ENCODE measurements around the gene TRIM32.

Gene TRIM32

GRCh38 chr9:116656501-116656971 is 30.6 kb upstream of the TRIM32 start:
- no peaks in the 10 kb centered on the region for H3K36me3 ChIP-seq (ENCODE audit: insufficient read depth, low read length)
- H3K9ac ChIP-seq (ENCODE audit: low read depth, low read length) = no peak overlapping the region
- WGBS = 94% methylated on average over 5 of the region's 5 CpGs
- H3K27me3 ChIP-seq (ENCODE audit: insufficient read depth, low read length) = no peaks in the 10 kb centered on the region
- H3K4me3 ChIP-seq (ENCODE audit: low read length) = no peak overlapping the region
- H3K4me1 ChIP-seq (ENCODE audit: insufficient read depth, low read length) = peaks cover 8% of the 10 kb centered on the region; the same call in 1 of the 2 replicates
- H3K9me3 ChIP-seq (ENCODE audit: insufficient read depth, low read depth, low read length) = no peaks in the 10 kb centered on the region
- H3K27ac ChIP-seq (ENCODE audit: low read depth, low read length) = no peak overlapping the region

GRCh38 chr9:116656977-116657376 is 30.1 kb upstream of the TRIM32 start:
- 100% methylated on average over 2 of the region's 2 CpGs for whole genome bisulfite sequencing
- Histone ChIP-seq H3K4me3 (ENCODE audit: low read length) (no peak overlapping the region), H3K27me3 (ENCODE audit: insufficient read depth, low read length) (no peaks in the 10 kb centered on the region), H3K9me3 (ENCODE audit: insufficient read depth, low read depth, low read length) (no peaks in the 10 kb centered on the region), H3K27ac (ENCODE audit: low read depth, low read length) (no peak overlapping the region), H3K36me3 (ENCODE audit: insufficient read depth, low read length) (no peaks in the 10 kb centered on the region), H3K4me1 (ENCODE audit: insufficient read depth, low read length) (peaks cover 8% of the 10 kb centered on the region; the same call in 1 of the 2 replicates), H3K9ac (ENCODE audit: low read depth, low read length) (no peak overlapping the region)

GRCh38 chr9:116658265-116658664 is 28.8 kb upstream of the TRIM32 start:
- no peak overlapping the region for H3K4me3 ChIP-seq (ENCODE audit: low read length)

GRCh38 chr9:116661037-116661954 is 25.8 kb upstream of the TRIM32 start:
- Histone ChIP-seq H3K36me3 (ENCODE audit: insufficient read depth, low read length) (no peaks in the 10 kb centered on the region), H3K9ac (ENCODE audit: low read depth, low read length) (no peak overlapping the region), H3K9me3 (ENCODE audit: insufficient read depth, low read depth, low read length) (no peaks in the 10 kb centered on the region), H3K4me3 (ENCODE audit: low read length) (no peak overlapping the region), H3K4me1 (ENCODE audit: insufficient read depth, low read length) (peaks cover 8% of the 10 kb centered on the region; the same call in 1 of the 2 replicates), H3K27ac (ENCODE audit: low read depth, low read length) (no peak overlapping the region), H3K27me3 (ENCODE audit: insufficient read depth, low read length) (no peaks in the 10 kb centered on the region)
- 77% methylated on average over 7 of the region's 7 CpGs for WGBS

More at GRCh38 chr9:116658265-116658664, 28.8 kb upstream of the TRIM32 start:
- no peak overlapping the region for H3K27ac ChIP-seq (ENCODE audit: low read depth, low read length)
- no peaks in the 10 kb centered on the region for H3K36me3 ChIP-seq (ENCODE audit: insufficient read depth, low read length)
- WGBS = 95% methylated on average over 2 of the region's 2 CpGs
- H3K9ac ChIP-seq (ENCODE audit: low read depth, low read length) = no peak overlapping the region
- H3K4me1 ChIP-seq (ENCODE audit: insufficient read depth, low read length) = peaks cover 8% of the 10 kb centered on the region; the same call in 1 of the 2 replicates
- H3K27me3 ChIP-seq (ENCODE audit: insufficient read depth, low read length) = no peaks in the 10 kb centered on the region
- no peaks in the 10 kb centered on the region for H3K9me3 ChIP-seq (ENCODE audit: insufficient read depth, low read depth, low read length)

- Histone ChIP-seq H3K36me3 (ENCODE audit: insufficient read depth, low read length) (no peaks in the 10 kb centered on the region), H3K9me3 (ENCODE audit: insufficient read depth, low read depth, low read length) (no peaks in the 10 kb centered on the region), H3K4me3 (ENCODE audit: low read length) (no peak overlapping the region), H3K4me1 (ENCODE audit: insufficient read depth, low read length) (peaks cover 8% of the 10 kb centered on the region; the same call in 1 of the 2 replicates), H3K27ac (ENCODE audit: low read depth, low read length) (no peak overlapping the region), H3K9ac (ENCODE audit: low read depth, low read length) (no peak overlapping the region), H3K27me3 (ENCODE audit: insufficient read depth, low read length) (no peaks in the 10 kb centered on the region)
- WGBS = 94% methylated on average over 6 of the region's 6 CpGs
Measured at GRCh38 chr9:116662646-116663310, 24.3 kb upstream of the TRIM32 start.

- no peaks in the 10 kb centered on the region for H3K9me3 ChIP-seq (ENCODE audit: insufficient read depth, low read depth, low read length)
- no peaks in the 10 kb centered on the region for H3K36me3 ChIP-seq (ENCODE audit: insufficient read depth, low read length)
- no peak overlapping the region for H3K4me3 ChIP-seq (ENCODE audit: low read length)
- no peak overlapping the region for H3K27ac ChIP-seq (ENCODE audit: low read depth, low read length)
- no peaks in the 10 kb centered on the region for H3K27me3 ChIP-seq (ENCODE audit: insufficient read depth, low read length)
- 92% methylated on average over 1 of the region's 1 CpG for WGBS
- H3K9ac ChIP-seq (ENCODE audit: low read depth, low read length) = no peak overlapping the region
- peaks cover 2% of the 10 kb centered on the region; the same call in 1 of the 2 replicates for H3K4me1 ChIP-seq (ENCODE audit: insufficient read depth, low read length)
Measured at GRCh38 chr9:116663581-116663980, 23.5 kb upstream of the TRIM32 start.

GRCh38 chr9:116668970-116669695 is 18.0 kb upstream of the TRIM32 start:
- Histone ChIP-seq H3K4me3 (ENCODE audit: low read length) (no peak overlapping the region), H3K9ac (ENCODE audit: low read depth, low read length) (no peak overlapping the region), H3K27me3 (ENCODE audit: insufficient read depth, low read length) (no peaks in the 10 kb centered on the region), H3K9me3 (ENCODE audit: insufficient read depth, low read depth, low read length) (peaks cover 28% of the 10 kb centered on the region), H3K27ac (ENCODE audit: low read depth, low read length) (no peak overlapping the region), H3K4me1 (ENCODE audit: insufficient read depth, low read length) (no peaks in the 10 kb centered on the region), H3K36me3 (ENCODE audit: insufficient read depth, low read length) (no peaks in the 10 kb centered on the region)
- 96% methylated on average over 4 of the region's 4 CpGs for WGBS

GRCh38 chr9:116671605-116672004 is 15.5 kb upstream of the TRIM32 start:
- no peaks in the 10 kb centered on the region for H3K27me3 ChIP-seq (ENCODE audit: insufficient read depth, low read length)
- 93% methylated on average over 1 of the region's 2 CpGs for WGBS
- no peak overlapping the region for H3K27ac ChIP-seq (ENCODE audit: low read depth, low read length)
- H3K36me3 ChIP-seq (ENCODE audit: insufficient read depth, low read length) = peaks cover 8% of the 10 kb centered on the region
- H3K4me1 ChIP-seq (ENCODE audit: insufficient read depth, low read length) = no peaks in the 10 kb centered on the region
- H3K9ac ChIP-seq (ENCODE audit: low read depth, low read length) = no peak overlapping the region
- H3K4me3 ChIP-seq (ENCODE audit: low read length) = no peak overlapping the region
- peaks cover 47% of the 10 kb centered on the region for H3K9me3 ChIP-seq (ENCODE audit: insufficient read depth, low read depth, low read length)

- peaks cover 8% of the 10 kb centered on the region for H3K36me3 ChIP-seq (ENCODE audit: insufficient read depth, low read length)
- no peak overlapping the region for H3K4me3 ChIP-seq (ENCODE audit: low read length)
- no peaks in the 10 kb centered on the region for H3K27me3 ChIP-seq (ENCODE audit: insufficient read depth, low read length)
- H3K4me1 ChIP-seq (ENCODE audit: insufficient read depth, low read length) = no peaks in the 10 kb centered on the region
- H3K9ac ChIP-seq (ENCODE audit: low read depth, low read length) = no peak overlapping the region
- 9% methylated on average over 1 of the region's 1 CpG for WGBS
- peaks cover 47% of the 10 kb centered on the region for H3K9me3 ChIP-seq (ENCODE audit: insufficient read depth, low read depth, low read length)
- H3K27ac ChIP-seq (ENCODE audit: low read depth, low read length) = no peak overlapping the region
Measured at GRCh38 chr9:116673375-116673774, 13.7 kb upstream of the TRIM32 start.

GRCh38 chr9:116674210-116674980 is 12.7 kb upstream of the TRIM32 start:
- Histone ChIP-seq H3K36me3 (ENCODE audit: insufficient read depth, low read length) (peaks cover 8% of the 10 kb centered on the region), H3K4me1 (ENCODE audit: insufficient read depth, low read length) (no peaks in the 10 kb centered on the region), H3K9ac (ENCODE audit: low read depth, low read length) (no peak overlapping the region), H3K4me3 (ENCODE audit: low read length) (no peak overlapping the region), H3K9me3 (ENCODE audit: insufficient read depth, low read depth, low read length) (peaks cover 47% of the 10 kb centered on the region), H3K27me3 (ENCODE audit: insufficient read depth, low read length) (no peaks in the 10 kb centered on the region), H3K27ac (ENCODE audit: low read depth, low read length) (no peak overlapping the region; the same call in 1 of the 2 replicates)
- 85% methylated on average over 5 of the region's 5 CpGs for WGBS
